ENCODE measurements around the gene RNU7-1.
A peak's percentile ranks its signal among the peaks of the same experiment; 100 is the strongest.

The RNU7-1 gene

DNA sequence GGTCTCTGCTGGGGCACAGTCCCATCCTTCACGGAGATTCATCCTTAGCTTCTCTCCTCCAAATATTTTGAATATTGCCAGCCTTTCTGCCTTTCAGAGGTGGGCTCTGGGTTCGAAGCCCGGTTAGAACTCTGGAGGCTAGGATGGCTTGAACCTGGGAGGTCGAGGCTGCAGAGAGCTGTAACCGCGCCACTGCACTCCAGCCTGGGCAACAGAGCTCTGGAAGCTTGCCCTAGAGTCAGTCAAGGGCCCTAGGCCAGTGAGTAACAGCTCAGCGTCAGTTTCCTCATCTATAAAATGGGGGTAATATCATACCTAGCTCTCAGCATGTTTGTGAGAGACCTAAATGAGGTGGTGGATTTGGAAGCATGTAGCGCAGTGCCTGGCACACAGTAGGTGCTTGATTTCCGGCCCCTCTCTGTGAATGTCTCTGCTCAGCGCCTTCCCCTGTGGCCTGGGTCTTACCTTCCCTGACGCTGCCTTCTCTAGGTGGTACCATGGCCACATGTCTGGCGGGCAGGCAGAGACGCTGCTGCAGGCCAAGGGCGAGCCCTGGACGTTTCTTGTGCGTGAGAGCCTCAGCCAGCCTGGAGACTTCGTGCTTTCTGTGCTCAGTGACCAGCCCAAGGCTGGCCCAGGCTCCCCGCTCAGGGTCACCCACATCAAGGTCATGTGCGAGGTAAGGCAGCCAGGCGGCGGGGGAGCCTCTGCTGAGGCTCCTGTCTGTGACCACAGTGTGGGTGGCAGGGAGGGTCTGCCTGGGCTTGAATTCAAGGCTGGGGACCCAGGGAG, 10.9 kb downstream of the RNU7-1 start:
- DNase-seq = no peak

DNA sequence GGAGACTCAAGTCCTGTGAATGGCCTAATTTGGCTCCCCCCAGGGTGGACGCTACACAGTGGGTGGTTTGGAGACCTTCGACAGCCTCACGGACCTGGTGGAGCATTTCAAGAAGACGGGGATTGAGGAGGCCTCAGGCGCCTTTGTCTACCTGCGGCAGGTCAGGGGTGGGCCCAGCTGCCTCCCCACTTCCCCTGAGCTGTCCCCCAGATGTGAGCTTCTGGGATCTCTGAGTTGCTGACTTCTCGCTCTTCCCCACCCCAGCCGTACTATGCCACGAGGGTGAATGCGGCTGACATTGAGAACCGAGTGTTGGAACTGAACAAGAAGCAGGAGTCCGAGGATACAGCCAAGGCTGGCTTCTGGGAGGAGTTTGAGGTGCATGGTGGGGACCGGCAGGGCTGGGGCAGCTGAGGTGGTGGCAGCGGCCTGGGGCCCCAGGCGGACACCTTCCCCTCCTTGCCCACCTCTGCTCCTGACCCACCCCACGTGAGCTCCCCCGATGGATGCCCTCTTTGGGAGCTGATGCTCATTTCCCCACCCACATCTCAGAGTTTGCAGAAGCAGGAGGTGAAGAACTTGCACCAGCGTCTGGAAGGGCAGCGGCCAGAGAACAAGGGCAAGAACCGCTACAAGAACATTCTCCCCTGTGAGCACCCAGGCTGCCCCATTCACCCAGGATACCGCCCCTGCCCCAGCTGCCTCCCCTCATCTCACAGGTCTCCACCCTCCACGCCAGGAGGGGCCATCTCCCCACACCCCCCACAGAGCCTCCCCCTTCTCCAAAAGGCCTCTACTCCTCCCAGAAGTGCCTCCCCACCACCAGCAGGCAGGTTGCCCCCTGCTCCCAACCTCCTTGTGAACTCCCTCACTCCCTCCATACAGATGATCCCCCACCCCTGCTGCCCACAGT, 11.7 kb downstream of the RNU7-1 start:
- DNase-seq = no peak

DNA sequence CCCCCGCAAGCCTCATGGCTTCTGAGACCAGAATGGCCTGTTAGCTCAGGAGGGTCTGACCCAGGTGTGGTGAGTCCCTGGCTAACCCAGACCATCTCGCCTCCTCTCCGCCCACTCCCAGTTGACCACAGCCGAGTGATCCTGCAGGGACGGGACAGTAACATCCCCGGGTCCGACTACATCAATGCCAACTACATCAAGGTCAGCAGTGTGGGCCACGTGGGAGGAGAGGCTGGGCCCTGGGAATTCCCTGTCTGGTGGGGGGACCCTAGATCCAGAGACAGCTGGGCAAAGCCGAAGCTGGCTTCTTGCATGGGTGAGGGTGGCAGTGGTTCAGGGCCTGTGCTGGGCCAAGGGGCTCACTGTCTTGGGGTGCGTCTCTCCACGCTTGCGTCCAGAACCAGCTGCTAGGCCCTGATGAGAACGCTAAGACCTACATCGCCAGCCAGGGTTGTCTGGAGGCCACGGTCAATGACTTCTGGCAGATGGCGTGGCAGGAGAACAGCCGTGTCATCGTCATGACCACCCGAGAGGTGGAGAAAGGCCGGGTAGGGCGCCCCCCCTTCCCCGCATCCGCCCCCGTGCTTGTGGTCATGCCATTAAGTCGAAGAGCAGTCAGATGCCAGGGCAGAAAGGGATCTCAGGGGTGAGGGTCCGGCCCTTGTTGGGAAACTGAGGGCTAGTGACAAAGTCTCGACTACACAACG, 12.6 kb downstream of the RNU7-1 start:
- no peak for DNase-seq

DNA sequence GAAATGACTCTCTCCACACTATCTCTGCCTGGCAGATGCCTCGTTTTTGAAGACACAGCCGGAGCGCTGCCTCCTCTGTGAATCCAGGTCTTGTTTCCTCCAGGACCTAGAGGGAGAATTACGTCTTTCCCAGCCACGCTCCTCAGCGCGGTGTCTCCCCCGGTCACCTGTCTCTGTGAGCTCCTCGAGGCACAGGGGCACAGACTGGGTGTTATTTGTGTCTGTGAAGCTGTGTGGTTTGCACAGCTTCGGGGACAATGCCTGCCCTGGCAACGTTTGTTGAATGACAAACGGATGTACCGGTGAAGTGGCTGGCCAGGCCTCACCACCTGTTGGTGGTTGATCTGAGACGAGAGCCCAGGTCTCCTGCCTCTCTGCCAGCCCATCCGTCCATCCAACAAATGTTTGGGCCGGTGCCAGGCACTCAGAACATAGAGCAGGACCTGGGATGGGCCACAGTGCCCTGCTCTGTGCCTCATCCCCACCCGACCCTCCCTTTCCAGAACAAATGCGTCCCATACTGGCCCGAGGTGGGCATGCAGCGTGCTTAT, 13.6 kb downstream of the RNU7-1 start:
- DNase-seq = no peak

DNA sequence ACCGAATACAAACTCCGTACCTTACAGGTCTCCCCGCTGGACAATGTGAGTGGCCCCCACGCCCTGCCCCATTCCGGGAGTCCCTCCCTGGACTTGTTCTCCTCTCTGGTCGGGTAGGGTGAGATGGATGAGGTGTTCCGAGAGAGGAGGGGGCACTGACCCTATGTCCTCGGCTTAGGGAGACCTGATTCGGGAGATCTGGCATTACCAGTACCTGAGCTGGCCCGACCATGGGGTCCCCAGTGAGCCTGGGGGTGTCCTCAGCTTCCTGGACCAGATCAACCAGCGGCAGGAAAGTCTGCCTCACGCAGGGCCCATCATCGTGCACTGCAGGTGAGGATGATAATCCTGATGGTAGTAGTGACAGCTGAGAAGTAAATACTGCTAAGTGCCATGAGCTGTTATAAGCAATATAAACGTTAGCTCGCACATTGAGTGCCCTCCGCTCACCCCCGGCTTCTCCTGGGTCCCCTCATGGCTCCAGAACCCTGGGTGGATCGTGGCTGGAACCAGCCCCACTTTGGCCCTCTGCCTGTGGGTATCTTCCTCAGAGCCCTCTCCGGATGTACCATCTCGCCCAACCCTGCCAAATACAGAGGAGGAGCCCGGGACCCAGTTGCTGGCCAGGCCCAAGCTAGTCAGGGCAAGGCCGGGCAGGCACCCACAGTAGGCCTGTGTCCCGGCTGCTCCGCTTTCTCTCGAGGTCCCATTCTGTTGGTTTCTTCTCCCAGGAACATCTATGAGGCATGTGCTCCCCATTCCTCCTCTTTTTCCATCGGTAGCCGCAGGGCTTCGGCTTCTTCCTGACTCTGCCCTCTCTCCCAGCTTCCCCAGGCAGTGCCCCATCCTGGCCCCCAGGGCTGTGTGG, 14.4 kb downstream of the RNU7-1 start:
- DNase-seq = no peak

DNA sequence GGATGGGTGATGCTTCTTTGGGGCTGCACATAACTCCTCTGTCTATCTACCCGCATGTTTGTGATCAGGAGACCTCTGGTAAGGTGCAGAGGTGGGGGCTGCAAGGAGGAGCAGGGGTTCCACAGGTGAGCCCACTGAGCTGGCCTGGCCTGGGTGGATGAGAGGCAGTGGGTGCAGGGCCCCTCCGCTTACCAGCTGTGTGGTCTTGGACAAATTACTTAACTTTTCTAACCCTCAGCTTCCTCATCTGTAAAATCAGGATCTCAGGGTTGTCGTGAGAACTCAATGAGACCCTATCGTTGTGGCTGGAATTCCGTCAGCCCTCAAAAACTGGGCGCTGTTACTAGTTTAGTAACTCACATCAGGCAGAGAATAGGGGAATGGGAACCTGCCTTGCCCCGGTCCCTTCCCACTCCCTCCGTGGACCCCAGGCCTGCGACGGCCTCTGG, 15.0 kb downstream of the RNU7-1 start:
- DNase-seq = peak; percentile 44

DNA sequence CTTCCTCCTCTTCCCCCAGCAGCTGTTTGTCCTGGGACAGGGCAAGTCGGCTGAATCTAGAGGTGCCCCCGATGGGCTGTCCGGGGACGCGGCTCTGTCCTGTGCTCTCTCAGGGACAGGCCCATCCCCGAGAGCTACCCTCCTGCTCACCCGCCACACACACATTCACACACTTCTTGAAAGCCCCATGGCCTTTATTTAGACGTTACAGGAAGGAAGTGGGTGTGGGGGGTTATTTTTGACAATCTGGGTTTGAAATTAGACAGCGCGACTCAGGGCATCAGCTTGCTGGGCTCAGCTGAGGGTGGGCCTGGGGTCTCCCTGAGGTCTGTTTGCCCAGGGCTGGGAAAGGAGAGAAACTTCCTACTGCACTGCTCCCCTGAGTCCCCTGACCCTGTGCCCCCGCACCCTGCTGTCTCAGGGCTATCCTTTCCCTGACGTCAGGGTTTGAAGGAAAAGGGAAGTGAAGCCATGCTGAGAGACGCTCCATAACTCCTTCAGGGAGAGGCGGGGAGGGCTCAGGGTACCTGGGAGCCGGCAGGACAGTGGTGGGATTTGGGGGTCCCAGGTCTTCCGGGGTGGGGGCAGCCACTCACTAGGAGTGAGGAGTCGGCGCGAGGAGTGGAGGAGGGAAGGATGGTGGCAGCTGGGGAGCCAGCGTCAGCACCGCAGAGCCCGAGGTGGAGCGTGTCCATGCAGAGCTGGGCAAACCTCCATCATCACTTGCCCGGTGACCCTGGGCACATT, 15.6 kb downstream of the RNU7-1 start:
- peak; percentile 76 for DNase-seq

DNA sequence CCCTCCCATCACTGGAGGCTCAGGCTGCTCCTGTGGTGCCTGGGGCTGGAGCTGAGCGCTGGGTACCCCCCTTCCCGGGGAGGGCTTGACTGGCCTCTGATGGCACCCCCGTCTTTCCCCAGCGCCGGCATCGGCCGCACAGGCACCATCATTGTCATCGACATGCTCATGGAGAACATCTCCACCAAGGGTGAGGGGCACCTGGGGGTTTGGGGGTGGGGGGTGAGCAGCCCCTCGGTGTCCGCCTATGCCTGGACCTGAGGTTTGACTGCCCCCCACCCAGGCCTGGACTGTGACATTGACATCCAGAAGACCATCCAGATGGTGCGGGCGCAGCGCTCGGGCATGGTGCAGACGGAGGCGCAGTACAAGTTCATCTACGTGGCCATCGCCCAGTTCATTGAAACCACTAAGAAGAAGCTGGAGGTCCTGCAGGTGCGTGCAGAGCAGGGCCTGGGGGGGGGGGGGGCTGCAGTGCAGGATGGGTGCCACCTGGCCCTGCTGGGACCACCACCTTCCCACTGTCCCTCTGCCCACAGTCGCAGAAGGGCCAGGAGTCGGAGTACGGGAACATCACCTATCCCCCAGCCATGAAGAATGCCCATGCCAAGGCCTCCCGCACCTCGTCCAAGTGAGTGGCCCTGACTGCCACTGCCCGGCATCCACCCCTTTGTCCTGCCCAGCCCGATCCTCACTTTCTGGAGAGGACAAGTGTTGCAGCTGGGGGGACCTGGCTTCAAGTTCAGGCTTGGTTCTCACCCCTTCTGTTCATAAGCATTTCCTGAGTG, 16.4 kb downstream of the RNU7-1 start:
- no peak for DNase-seq

DNA sequence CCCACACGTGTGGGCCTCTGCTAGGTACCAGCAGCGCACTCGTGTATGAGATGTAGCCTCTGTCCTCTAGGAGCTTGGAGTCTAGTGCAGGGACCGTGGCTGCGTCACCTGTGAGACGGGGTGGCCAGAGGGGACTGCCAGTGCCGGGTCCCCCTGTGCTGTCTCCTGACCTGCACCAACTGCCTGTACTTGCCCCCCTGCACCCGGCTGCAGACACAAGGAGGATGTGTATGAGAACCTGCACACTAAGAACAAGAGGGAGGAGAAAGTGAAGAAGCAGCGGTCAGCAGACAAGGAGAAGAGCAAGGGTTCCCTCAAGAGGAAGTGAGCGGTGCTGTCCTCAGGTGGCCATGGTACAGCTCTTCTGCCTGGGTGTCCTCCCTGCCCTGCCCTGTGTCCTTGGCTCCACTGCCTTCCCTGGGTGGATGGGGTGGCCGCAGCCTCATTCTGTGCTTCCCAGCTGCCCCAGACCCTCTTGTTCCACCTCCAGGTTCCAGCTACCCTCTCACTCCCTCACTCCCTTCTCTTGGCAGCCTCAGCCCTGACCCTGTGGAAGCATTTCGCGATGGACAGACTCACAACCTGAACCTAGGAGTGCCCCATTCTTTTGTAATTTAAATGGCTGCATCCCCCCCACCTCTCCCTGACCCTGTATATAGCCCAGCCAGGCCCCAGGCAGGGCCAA, 17.1 kb downstream of the RNU7-1 start:
- peak; percentile 58 for DNase-seq

DNA sequence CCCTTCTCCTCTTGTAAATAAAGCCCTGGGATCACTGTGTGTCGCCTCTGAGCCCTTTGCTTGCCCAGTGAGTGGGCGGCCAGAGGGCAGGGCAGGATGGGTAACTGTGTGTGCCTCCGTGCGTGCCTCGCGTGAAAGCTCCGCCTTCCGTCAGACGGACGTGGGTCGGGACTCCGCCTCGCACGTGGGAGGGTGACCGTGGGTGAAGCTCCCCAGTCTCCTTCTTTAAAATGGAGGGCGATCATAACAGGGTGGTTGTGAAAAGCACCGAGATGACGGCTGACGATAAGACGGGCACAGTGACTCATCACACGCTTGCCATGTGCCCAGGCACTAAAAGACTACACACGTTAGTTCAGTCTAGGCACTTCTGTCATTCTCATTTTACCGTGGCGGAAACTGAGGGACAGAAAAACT, 17.7 kb downstream of the RNU7-1 start:
- DNase-seq = peak; percentile 75

DNA sequence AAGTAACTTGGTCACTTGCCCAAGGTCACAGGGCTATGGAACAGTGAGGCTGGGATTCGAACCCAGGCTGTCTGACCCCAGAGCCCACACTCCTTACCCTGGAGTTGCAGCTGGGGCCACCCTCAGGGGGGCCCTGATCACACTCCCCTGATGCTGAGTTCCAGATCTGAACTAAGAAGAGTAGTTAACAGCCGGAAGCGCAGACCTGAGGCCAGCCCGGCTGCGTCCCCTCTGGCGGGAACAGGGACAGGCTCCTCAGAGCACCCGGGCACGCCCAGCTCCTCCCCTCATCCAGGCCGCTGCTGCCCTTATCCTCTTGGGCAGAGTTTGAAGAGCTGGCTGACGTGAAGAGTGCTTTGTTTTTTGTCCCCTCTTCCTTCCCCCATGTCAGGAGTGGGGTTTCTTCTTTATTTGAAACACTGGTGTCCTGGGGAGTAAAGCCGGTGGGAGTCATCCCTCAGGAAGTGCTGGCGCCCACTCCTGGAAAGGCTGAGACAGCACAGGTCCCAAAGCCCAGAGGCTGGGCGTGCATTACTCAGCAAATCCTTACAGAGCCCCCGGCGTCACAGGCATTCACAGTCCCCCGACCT, 18.2 kb downstream of the RNU7-1 start:
- DNase-seq = peak; percentile 76

DNA sequence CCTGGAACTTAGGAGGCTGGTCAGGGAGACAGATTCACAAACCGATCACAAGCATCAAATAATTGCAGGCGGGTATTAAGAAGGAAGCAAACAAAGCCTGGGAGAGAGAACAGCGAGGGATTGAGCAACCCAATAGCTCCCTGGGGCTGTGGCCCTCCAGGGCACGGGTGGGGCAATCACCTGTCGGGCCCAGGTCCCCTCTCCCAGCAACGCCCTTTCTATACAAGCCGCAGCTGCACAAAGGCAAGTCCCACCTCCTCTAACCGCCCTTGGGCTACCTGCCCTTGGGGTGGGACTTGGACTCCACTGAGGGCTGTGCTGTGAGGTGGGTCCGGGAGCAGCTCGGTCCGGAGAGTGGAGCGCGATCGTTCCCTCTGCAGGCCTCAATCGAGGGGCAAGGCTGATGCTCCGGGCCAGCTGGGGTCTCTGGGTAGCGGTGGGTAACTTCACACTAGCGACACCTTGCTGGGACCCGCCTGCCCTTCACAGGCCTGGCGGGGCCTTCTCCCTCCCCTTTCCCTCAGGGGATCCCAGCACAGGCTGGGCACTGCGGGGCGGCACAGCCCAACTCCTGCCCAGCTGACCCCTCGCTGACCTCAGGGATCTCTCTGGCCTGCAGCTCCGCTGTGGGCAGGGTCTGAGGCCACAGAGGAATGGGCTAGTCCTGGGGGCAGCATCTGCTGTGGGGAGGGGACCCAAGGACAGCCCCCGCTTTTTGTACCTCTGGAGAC, 18.8 kb downstream of the RNU7-1 start:
- peak; percentile 67 for DNase-seq

DNA sequence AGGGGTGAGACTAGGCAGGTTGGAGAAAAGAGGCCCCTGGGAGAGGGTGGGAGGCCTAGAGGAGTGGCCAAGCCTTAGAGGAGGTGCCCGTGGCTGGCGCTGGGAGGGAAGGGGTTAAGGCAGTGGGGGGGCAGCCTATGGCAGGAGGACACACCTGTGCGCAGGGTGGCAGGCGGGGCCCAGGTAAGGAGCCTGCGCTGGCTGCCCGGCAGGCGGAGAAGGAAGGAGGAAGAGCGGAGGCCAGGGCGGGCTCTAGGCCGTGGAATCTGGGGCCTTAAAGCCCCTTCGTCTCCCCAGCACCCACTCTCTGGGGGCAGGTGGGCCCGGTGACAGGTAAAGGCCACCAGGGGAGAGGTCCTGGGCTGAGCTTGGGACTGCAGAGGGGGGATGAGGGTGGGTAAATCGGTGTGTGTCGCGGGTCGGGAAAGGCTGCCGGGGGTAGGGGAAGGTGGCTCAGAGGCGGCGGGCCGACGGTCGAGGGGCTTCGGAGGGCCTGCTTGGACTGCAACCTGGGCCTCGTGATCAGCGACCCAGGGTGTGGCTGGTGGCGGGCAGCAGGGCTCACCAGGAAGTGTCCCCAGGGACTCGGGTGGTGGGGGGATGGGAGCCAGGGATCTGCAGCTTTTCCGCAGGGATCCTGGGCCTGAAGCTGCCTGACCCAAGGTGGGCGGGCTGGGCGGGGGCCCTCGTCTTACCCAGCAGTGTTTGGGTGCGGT, 19.6 kb downstream of the RNU7-1 start:
- no peak for DNase-seq

DNA sequence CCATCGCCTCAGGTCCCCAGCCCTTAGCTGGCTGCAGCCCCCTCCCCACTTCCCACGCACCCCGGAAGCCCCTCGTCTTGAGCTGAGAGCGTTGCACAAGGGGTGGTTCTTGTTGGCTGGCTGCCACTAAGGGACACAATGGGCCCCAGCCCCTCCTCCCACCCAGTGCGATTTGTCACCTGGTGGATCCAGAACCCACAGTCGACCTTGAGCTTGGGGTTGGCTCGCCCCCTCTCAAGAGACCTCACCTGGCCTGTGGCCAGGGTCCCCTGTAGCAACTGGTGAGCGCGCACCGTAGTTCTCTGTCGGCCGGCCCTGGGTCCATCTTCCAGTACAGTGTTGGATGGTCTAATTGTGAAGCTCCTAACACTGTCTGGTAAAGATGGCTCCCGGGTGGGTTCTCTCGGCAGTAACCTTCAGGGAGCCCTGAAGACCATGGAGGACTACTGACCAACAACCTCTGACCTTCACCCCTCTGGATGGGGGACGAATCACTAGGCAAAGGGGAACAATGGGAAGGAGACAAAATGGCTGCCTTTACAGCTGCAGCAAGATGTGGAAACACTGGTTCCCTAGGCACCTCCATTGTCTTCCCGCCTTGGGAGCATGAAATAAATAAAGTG, 20.3 kb downstream of the RNU7-1 start:
- DNase-seq = no peak

DNA sequence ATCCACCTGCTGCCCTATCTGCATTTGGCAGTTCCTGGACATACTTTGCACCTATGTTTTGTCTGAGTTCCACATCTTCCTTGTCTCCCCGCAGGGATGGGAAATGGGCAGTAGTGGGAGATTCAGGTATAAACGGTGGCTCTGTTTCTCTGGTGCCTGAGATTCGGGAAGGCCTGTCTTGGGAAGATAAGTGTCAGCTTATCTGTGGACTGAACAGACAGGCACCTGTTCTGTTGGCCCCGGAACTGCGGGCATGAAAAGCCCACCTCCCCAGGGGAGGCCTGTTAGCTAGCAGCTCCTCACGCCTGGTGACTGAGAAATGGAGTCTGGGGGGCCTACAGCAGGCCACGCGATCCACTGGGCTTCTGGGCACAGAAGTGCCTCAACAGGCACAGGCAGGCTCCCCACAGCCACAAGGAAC, 21.0 kb downstream of the RNU7-1 start:
- no peak for DNase-seq

DNA sequence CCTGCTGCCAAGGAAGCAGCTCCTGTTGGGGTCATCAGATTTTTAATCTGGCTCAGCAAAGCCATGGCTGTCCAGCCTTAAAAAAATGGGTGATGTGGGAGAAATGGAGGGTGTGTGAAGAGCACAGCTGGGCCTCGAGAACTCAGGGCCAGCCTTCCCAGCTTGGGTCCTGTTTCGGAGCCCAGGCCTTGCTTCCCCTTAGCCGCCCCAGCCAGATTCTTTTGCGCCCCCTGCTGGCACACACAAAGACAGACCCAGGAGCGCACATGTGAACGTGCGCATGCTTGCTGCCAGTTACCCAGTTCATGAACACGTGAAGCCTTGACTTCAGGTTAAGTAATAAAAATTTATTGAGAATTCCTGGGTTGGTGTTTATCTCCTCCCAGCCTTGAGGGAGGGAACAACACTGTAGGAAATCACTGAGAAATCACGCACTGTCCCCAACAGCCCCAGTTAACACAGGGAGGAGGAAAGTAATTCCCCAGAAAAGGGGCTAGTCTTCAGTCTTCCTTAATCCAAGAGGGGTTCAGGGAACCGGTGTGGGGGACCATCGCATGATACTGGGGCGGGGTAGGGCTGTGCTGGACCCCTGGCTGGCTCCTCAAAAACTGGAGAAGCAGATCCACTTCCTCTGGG, 21.5 kb downstream of the RNU7-1 start:
- DNase-seq = peak; percentile 60

DNA sequence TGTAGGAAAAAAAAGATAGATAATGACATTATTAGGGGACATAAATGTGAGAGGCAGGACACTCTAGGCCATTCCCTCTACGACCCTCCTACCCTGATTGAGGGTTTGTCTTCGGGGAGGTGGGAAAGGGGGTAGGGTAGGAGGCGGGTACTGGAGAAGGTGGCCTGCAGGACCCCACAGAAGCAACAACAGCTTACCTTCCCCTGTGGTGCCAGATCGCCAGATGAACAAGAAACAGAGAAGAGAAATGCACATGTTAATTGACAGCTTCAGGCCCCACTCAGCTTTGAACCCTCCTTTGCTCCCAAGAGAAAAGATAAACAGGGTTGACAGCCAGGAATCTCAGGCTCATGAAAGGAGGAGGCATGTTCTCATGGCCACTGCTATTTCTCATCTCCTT, 22.1 kb downstream of the RNU7-1 start:
- no peak for DNase-seq

Measured in GF-D8 (cell line).